GM10266 (cell line): ENCODE results near the gene TDRD7.

Source experiments
- DNase-seq: peaks from one replicate; pipeline ENCODE4 v3.0.0; 2012; ENCODE audit errors: extremely low spot score
- TF ChIP-seq, protein P1 (sequence below): IDR thresholded peaks from 2 replicates; pipeline ENCODE4 v1.5.1; 2012; ENCODE audit warnings: mild to moderate bottlenecking, low read depth; ENCODE audit not compliant: control insufficient read depth, insufficient read depth; ENCODE audit errors: missing control alignments

TDRD7 gene

GRCh38 chr9:97382099-97382718, 29.7 kb upstream of the TDRD7 start:
- TF ChIP-seq, protein P1, sequence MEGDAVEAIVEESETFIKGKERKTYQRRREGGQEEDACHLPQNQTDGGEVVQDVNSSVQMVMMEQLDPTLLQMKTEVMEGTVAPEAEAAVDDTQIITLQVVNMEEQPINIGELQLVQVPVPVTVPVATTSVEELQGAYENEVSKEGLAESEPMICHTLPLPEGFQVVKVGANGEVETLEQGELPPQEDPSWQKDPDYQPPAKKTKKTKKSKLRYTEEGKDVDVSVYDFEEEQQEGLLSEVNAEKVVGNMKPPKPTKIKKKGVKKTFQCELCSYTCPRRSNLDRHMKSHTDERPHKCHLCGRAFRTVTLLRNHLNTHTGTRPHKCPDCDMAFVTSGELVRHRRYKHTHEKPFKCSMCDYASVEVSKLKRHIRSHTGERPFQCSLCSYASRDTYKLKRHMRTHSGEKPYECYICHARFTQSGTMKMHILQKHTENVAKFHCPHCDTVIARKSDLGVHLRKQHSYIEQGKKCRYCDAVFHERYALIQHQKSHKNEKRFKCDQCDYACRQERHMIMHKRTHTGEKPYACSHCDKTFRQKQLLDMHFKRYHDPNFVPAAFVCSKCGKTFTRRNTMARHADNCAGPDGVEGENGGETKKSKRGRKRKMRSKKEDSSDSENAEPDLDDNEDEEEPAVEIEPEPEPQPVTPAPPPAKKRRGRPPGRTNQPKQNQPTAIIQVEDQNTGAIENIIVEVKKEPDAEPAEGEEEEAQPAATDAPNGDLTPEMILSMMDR, result no peak
- no peak for DNase-seq

DNA sequence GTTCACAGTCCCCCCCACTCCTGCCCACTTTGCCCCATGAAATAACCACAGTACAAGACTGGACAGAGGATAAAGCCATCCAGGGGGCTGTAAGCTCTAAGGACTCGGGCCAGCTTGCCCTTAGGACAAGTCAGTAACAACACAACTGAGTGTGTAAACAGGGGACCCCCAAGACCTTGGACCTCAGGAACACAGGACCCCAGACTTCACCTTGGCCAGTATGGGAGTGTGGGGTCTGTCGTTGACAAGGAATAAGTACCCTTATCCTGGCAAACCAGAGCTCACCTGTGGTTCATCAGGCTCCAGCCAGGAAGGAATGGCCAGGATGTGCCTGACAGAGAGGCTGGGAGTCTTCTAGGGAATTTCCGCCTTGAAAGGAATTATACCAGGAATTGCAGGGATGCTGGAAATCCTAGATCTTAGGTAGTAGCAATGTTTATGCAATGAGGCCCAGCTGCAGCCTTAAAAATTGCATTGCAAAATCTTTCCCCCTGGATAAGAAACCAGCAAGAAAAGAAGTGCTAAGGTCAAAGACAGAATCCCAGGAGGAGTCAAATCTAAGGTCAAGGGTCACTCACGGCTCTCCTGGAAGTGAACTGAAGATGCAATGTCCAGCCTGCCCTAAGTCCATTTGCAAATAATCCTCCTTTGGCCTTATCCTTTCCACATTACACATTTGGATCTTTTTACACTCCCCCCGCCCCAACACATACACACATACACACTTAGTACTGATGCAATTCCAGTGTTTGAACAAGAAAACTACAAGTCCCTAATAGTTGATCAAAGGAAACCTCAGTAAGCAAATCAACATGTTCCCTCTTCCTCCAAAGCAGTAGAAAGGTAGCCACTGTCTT, 27.3 kb upstream of the TDRD7 start:
- TF ChIP-seq, protein P1, result no peak
- DNase-seq, result no peak

DNA sequence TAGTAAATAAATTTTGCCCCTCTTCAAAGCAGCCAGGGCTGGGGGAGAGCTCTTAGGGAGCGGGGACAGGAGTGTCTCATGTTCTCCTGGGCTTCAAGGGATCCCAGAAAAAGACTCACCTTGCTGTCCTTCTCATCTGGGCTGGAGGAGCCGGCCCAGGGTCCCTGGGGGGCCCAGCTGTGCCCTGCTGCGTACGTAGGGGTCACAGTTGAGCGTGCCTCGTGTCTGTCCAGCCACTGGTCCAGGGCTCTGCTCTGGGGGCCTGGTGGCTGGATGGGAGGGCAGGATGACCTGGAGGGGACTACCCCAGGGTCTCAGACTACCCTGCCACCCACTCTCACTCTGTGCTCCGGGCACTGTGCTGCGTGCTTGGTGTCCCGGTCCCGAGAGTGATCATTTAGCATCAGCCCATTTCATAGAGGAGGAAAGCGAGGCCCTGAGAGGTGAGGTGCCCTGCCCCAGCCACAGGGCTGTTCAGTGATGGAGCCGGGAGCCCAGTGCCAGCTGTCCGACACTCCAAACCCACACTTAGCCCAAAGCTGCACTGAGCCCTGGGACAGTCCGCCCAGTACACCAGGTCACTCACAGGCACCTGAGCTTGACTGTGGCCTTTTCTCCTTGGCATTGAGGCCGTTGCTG, 26.2 kb upstream of the TDRD7 start:
- TF ChIP-seq, protein P1, result no peak
- no peak for DNase-seq

DNA sequence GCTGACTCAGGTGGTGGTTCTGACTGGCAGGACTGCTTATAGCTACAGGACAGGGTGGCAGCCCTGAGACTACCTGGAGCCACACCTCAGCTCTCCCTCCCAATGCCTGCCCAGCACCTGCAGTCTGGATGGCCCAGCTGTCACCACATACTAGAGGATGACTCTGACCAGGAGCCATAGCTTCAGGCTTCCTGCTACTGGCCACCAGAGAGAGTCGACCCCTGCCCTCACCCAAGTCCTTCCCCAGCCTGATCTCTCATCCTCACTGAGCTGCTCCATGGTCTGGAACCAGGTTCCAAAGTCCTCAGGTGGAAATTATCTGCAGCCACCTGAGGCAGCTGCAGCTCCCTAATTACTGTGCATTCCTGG, 25.6 kb upstream of the TDRD7 start:
- no peak for DNase-seq
- TF ChIP-seq, protein P1, result no peak

GRCh38 chr9:97386733-97387503, 25.0 kb upstream of the TDRD7 start:
- DNase-seq, result peak; percentile 71
- TF ChIP-seq, protein P1, result peak; percentile 98

GRCh38 chr9:97387504-97387886, 24.4 kb upstream of the TDRD7 start:
- TF ChIP-seq, protein P1, result no peak
- DNase-seq, result no peak
